Measurements from ENCODE around the gene ZBTB8B. TPM values are rescaled to one million over a fixed set of nuclear protein-coding genes. Genes with fewer than 3 reads are reported as not detected.

The ZBTB8B gene
- total and polyA plus RNA-seq, 2 donors (not counting 3 experiments of a cell fraction or from before 2014, with no cell fraction given), result 0.01 to 0.02 TPM

GRCh38 chr1:32470431-32470830 lies 5.6 kb downstream of the ZBTB8B start:
- CTCF ChIA-PET, result interaction anchor here (0.9 to 2.1 kb wide), 7 partner anchors 11 to 69 kb away, joined by 3 to 10 read pairs (median 4); no protein-coding TSS in a partner anchor
- Histone ChIP-seq H3K4me1 (ENCODE audit: control insufficient read depth, extremely low read depth, insufficient read depth, low read length) (no peaks in the 10 kb centered on the region), H3K79me2 (ENCODE audit: control insufficient read depth, insufficient read depth, low read length) (no peaks in the 10 kb centered on the region), H3K4me2 (ENCODE audit: insufficient read depth, low read length) (no peak overlapping the region), H3K27me3 (ENCODE audit: control insufficient read depth in 2 of 2, insufficient read depth in 2 of 2, low read length in 2 of 2) (peaks cover 10 to 18% of the 10 kb centered on the region in 2 experiments), H3K27ac (ENCODE audit: insufficient read depth, low read depth, low read length) (no peak overlapping the region), H4K20me1 (replicated peaks; ENCODE audit: control insufficient read depth, extremely low read depth, insufficient read depth, low read length) (no peaks in the 10 kb centered on the region), H3K9me3 (replicated peaks; ENCODE audit: control insufficient read depth, insufficient read depth, low read length) (no peaks in the 10 kb centered on the region), H3K9ac (replicated peaks; ENCODE audit: extremely low read depth, insufficient read depth, low read length) (no peak overlapping the region), H3K36me3 (ENCODE audit: control insufficient read depth in 2 of 2, extremely low read depth in 1 of 2, insufficient read depth in 2 of 2, low read length in 2 of 2) (no peaks in the 10 kb centered on the region), H3K9me1 (replicated peaks; ENCODE audit: control insufficient read depth, extremely low read depth, insufficient read depth, low read length) (no peaks in the 10 kb centered on the region), H3K4me3 (replicated peaks in 1 of 3; ENCODE audit: insufficient read depth in 1 of 3, low read depth in 1 of 3, low read length in 3 of 3) (no peak overlapping the region), H2AFZ (ENCODE audit: low read depth, low read length) (no peak overlapping the region)
- FAIRE-seq (no peak), DNase-seq (ENCODE audit: low read depth, low spot score) (no peak)
- dilution Hi-C loops (cut with MboI; ENCODE audit: extremely low pct_ligation_motif_present, low sequenced_read_pairs) (no loop called here), intact Hi-C loops (cut with micrococcal nuclease) (no loop called here)
- TF ChIP-seq JUN (IDR thresholded peaks at IDR 0.05; ENCODE audit: borderline replicate concordance, insufficient read depth, insufficient read length, low read depth), result no peak
- no peak for TF ChIP-seq GATA2 (IDR thresholded peaks at IDR 0.05; ENCODE audit: insufficient read depth, insufficient read length, low read depth, low read length)
- TF ChIP-seq MYC (IDR thresholded peaks at IDR 0.05; ENCODE audit: low read depth, low read length), result no peak
- TF ChIP-seq POLR2A (IDR thresholded peaks at IDR 0.05; ENCODE audit: low read depth, low read length), result no peak
- TF ChIP-seq CTCF (IDR thresholded peaks at IDR 0.05; ENCODE audit: extremely low read depth in 1 of 2, insufficient read depth in 1 of 2, low read depth in 1 of 2, low read length in 2 of 2), result no peak
- no peak for TF ChIP-seq MAX (IDR thresholded peaks at IDR 0.05; ENCODE audit: insufficient read depth, insufficient read length)
- no peak for TF ChIP-seq FOS (IDR thresholded peaks at IDR 0.05; ENCODE audit: borderline replicate concordance, insufficient read depth, low read length)
- no peak for TF ChIP-seq POLR2AphosphoS5 (IDR thresholded peaks at IDR 0.05; ENCODE audit: insufficient read depth, low read depth, low read length)
- TF ChIP-seq EZH2 (IDR thresholded peaks at IDR 0.05; ENCODE audit: borderline replicate concordance, low read depth, low read length, severe bottlenecking), result no peak
- BruUV-seq (replicated peaks), result no TSS peak
- POLR2A ChIA-PET, result no interaction called here
